ENCODE data around the gene CCL25. TPM values are rescaled to one million over a fixed set of nuclear protein-coding genes. Genes with fewer than 3 reads are reported as not detected.

Gene CCL25
- polyA plus RNA-seq, 1 of the 3 experiments (the other 2 are of a cell fraction), result not detected

DNA sequence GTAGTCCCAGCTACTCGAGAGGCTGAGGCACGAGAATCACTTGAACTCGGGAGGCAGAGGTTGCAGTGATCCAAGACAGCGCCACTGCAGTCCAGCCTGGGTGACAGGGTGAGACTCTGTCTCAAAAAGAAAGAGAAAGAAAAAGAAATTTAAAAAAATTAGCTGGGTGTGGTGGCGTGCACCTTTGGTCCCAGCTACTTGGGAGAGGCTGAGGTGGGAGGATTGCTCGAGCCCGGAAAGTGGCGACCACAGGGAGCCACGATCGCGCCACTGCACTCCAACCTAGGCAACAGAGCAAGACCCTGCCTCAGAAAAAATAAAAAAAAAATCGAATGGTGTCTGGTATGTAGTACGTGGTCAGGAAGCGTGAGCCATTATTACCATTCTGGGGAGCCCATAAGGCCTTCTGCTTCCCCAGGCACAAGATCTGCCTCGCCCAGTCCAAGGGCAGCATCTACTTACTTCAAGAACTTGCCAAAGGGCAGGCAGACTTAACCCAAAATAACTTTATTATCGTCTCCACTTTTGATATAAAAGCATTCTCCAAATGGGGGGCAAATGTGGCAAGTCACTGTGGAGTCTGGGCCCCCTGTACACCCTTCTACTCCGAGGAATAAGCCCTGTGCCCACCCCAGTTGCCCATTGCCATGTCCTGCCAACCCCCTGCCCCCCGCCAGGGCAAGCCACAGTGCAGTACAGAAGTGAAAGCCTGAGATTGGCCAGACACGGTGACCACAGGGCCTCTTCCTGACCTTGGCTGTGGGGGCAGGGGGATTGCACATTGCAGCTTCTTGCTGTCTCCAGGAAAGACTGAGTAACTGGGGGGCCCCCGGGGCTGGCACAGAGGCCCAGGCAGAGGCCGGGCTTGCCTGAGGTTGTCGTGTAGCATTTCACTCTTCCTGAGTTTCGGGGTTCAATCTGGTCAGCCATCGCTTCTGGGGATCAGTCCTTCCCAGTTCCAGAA, 12.6 kb downstream of the CCL25 start:
- TF ChIP-seq, protein P1, sequence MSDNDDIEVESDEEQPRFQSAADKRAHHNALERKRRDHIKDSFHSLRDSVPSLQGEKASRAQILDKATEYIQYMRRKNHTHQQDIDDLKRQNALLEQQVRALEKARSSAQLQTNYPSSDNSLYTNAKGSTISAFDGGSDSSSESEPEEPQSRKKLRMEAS (IDR thresholded peaks at IDR 0.05; ENCODE audit: low read depth), result no peak
- TF ChIP-seq GABPA (IDR thresholded peaks at IDR 0.05; ENCODE audit: low read depth), result no peak
- TF ChIP-seq, protein P2, sequence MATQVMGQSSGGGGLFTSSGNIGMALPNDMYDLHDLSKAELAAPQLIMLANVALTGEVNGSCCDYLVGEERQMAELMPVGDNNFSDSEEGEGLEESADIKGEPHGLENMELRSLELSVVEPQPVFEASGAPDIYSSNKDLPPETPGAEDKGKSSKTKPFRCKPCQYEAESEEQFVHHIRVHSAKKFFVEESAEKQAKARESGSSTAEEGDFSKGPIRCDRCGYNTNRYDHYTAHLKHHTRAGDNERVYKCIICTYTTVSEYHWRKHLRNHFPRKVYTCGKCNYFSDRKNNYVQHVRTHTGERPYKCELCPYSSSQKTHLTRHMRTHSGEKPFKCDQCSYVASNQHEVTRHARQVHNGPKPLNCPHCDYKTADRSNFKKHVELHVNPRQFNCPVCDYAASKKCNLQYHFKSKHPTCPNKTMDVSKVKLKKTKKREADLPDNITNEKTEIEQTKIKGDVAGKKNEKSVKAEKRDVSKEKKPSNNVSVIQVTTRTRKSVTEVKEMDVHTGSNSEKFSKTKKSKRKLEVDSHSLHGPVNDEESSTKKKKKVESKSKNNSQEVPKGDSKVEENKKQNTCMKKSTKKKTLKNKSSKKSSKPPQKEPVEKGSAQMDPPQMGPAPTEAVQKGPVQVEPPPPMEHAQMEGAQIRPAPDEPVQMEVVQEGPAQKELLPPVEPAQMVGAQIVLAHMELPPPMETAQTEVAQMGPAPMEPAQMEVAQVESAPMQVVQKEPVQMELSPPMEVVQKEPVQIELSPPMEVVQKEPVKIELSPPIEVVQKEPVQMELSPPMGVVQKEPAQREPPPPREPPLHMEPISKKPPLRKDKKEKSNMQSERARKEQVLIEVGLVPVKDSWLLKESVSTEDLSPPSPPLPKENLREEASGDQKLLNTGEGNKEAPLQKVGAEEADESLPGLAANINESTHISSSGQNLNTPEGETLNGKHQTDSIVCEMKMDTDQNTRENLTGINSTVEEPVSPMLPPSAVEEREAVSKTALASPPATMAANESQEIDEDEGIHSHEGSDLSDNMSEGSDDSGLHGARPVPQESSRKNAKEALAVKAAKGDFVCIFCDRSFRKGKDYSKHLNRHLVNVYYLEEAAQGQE (IDR thresholded peaks at IDR 0.05; ENCODE audit: low read depth, low read length), result no peak
- no peak for TF ChIP-seq TEAD4 (IDR thresholded peaks at IDR 0.05; ENCODE audit: borderline replicate concordance, insufficient read depth)
- TF ChIP-seq, protein P3, sequence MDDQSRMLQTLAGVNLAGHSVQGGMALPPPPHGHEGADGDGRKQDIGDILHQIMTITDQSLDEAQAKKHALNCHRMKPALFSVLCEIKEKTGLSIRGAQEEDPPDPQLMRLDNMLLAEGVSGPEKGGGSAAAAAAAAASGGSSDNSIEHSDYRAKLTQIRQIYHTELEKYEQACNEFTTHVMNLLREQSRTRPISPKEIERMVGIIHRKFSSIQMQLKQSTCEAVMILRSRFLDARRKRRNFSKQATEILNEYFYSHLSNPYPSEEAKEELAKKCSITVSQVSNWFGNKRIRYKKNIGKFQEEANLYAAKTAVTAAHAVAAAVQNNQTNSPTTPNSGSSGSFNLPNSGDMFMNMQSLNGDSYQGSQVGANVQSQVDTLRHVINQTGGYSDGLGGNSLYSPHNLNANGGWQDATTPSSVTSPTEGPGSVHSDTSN (IDR thresholded peaks at IDR 0.05), result no peak
- TF ChIP-seq, protein P4, sequence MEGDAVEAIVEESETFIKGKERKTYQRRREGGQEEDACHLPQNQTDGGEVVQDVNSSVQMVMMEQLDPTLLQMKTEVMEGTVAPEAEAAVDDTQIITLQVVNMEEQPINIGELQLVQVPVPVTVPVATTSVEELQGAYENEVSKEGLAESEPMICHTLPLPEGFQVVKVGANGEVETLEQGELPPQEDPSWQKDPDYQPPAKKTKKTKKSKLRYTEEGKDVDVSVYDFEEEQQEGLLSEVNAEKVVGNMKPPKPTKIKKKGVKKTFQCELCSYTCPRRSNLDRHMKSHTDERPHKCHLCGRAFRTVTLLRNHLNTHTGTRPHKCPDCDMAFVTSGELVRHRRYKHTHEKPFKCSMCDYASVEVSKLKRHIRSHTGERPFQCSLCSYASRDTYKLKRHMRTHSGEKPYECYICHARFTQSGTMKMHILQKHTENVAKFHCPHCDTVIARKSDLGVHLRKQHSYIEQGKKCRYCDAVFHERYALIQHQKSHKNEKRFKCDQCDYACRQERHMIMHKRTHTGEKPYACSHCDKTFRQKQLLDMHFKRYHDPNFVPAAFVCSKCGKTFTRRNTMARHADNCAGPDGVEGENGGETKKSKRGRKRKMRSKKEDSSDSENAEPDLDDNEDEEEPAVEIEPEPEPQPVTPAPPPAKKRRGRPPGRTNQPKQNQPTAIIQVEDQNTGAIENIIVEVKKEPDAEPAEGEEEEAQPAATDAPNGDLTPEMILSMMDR (IDR thresholded peaks at IDR 0.05), result no peak
- no peak for TF ChIP-seq RCOR1 (IDR thresholded peaks at IDR 0.05; ENCODE audit: low read length)
- TF ChIP-seq, protein P5, sequence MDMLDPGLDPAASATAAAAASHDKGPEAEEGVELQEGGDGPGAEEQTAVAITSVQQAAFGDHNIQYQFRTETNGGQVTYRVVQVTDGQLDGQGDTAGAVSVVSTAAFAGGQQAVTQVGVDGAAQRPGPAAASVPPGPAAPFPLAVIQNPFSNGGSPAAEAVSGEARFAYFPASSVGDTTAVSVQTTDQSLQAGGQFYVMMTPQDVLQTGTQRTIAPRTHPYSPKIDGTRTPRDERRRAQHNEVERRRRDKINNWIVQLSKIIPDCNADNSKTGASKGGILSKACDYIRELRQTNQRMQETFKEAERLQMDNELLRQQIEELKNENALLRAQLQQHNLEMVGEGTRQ (IDR thresholded peaks at IDR 0.05; ENCODE audit: borderline replicate concordance, low read depth, low read length), result no peak
- no peak for TF ChIP-seq EP300 (IDR thresholded peaks at IDR 0.05; ENCODE audit: borderline replicate concordance in 1 of 2, low read depth in 1 of 2, low read length in 1 of 2)
- no peak for TF ChIP-seq CHD2 (IDR thresholded peaks at IDR 0.05; ENCODE audit: low read length, partially characterized antibody)
- no peak for TF ChIP-seq SMC3 (IDR thresholded peaks at IDR 0.05; ENCODE audit: low read depth, low read length)
- TF ChIP-seq EZH2phosphoT487 (IDR thresholded peaks at IDR 0.05; ENCODE audit: borderline replicate concordance, low read depth), result no peak
- no peaks in the 10 kb centered on the region for H3K9me3 ChIP-seq
- ChIA-PET CTCF (no interaction called here), POLR2A (no interaction called here)
- H3K27me3 ChIP-seq (ENCODE audit: insufficient read depth), result no peaks in the 10 kb centered on the region
- no peak overlapping the region for H3K27ac ChIP-seq (ENCODE audit: low read depth in 2 of 2, low read length in 1 of 2)
- DNase-seq, result no peak
- no peaks in the 10 kb centered on the region for H3K9me2 ChIP-seq
- no peak overlapping the region for H3K4me2 ChIP-seq
- no peaks in the 10 kb centered on the region for H4K20me1 ChIP-seq (ENCODE audit: insufficient read depth)
- no peaks in the 10 kb centered on the region for H3K79me2 ChIP-seq (ENCODE audit: insufficient read depth)
- H3K9ac ChIP-seq, result no peak overlapping the region
- no peaks in the 10 kb centered on the region for H3K36me3 ChIP-seq (replicated peaks in 1 of 2; ENCODE audit: control insufficient read depth in 1 of 2, insufficient read depth in 2 of 2, low read length in 1 of 2)
- WGBS (ENCODE audit: low lambda C conversion rate), result 66% methylated on average over 23 of the region's 24 CpGs
- H3K4me1 ChIP-seq (ENCODE audit: control insufficient read depth in 1 of 2, insufficient read depth in 2 of 2, low read depth in 1 of 2, low read length in 1 of 2), result no peaks in the 10 kb centered on the region
- no peak overlapping the region for H2AFZ ChIP-seq (ENCODE audit: low read depth)
- H3K4me3 ChIP-seq (ENCODE audit: low read depth in 2 of 2, low read length in 1 of 2), result no peak overlapping the region
- H3F3A ChIP-seq (replicated peaks; ENCODE audit: insufficient read depth), result no peaks in the 10 kb centered on the region

Data from SK-N-SH (cell line).